Measurements from ENCODE around the gene CELA2B.
"Not testable (repeated sequence)": the region's sequence is repeated elsewhere in the genome, so short reads cannot be mapped to it uniquely, and the experiment has no call there.

CELA2B gene

DNA sequence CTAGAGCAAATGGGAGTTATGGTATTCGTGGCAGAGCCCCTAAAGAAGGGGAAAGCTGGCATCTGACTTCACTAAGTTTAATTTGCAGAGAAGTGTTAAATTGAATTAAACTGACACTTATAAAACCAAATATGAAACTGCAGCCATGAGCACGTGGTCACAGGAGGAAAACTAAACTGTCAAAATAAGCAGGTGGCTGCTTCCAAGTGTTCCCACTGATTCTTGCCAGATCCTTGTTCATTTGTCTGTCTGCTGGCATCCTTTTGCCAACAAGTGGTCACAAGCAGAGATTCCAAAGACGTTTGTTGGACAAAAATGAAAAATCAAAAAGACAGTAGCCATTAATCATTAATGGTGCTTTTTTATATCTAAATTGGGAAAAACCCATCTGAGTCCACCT is 6.5 kb upstream of the CELA2B start:
- DNase-seq: no peak

DNA sequence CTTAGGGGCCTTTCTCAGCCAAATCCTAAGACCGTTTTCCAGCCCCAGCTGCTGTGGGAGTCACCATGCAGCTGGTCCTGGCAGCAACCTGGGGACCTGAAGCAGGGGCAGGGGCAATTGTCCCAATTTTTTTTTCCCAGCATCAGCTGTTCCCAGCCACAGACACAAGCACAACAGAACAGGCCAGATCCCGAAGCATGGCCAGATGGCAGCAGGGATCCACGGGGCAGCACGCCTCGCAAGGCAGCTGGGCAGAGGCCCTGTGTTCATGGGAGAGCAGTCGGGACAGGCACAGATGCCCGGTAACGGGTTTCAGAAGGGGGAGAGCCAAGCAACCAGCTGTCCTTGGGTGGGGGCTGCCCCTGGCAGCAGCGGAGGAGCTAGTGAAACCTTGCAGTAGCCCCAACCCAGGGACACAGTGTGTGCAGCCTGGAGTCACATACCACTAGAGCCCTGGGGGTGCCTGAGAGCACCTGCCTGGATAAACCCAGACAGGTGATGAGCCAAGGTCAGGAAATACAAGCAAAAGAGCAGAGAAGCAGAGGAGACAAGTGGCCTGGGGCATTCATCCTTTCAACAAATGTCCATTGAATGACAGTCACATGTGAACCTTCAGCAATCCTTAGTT is 6.0 kb upstream of the CELA2B start:
- not testable (repeated sequence) for DNase-seq

DNA sequence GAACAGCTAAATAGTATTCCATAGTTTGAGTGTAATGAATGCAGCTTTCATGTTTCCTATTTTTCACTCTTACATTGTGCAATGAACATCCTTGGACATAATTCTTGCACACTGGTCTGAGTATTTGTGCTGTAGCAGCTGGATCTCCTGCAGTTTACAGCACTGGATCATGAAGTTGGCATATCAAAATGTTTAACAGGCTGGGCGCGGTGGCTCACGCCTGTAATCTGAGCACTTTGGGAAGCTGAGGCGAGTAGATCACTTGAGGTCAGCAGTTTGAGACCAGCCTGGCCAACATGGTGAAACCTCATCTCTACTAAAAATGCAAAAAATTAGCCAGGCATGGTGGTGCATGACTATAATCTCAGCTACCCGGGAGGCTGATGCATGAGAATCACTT is 4.8 kb upstream of the CELA2B start:
- DNase-seq: not testable (repeated sequence)

DNA sequence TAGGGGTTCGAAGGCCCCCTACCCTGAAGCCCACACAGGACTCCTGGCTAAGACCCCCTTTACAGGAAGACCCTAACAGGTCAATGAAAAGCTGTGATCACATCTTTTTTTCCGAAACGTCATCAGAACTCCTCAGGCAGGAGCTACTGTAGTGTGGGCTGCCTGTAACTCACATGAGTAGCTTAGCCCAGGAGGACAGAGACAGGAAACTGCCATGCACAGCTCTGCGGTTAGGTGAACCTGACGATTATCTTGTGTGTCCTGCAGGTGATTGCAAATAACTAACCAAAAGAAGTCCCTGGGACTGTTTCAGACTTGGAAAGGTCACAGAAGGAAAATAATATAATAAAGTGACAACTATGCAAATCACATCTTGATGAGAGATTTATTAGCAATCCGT is 4.2 kb upstream of the CELA2B start:
- not testable (repeated sequence) for DNase-seq

GRCh38 chr1:15472587-15472986 is 3.3 kb upstream of the CELA2B start:
- DNase-seq: no peak

- DNase-seq: no peak
These were observed 1.0 kb downstream of the CELA2B start for GRCh38 chr1:15476927-15477326.

- no peak for DNase-seq
These were observed 1.8 kb downstream of the CELA2B start for GRCh38 chr1:15477646-15478212.

- DNase-seq: no peak
These were observed 3.9 kb downstream of the CELA2B start for GRCh38 chr1:15479654-15480347.

- not testable (repeated sequence) for DNase-seq
These were observed 6.6 kb downstream of the CELA2B start for GRCh38 chr1:15482455-15482854.

- not testable (repeated sequence) for DNase-seq
These were observed 7.2 kb downstream of the CELA2B start for GRCh38 chr1:15482983-15483543.

DNA sequence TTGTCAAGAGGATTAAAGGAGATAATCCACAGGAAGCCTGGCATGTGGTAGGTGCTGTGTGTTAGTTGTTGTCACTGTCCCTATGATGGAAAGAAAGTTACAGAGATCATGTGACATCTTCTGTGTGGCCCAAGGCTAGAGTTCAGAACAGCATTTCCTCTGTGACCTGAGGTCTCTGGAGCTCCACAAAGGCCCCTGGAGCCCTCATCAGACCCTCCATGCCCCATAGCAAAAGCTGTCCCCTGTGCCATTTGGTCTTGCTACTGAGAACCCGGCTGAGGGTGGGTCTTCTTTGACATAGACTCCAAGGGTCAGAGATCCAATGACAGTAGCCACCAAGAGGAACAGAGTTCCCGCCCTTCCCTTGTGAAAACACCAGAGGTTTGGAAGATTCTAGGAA is 8.1 kb downstream of the CELA2B start:
- no peak for DNase-seq

- DNase-seq: not testable (repeated sequence)
These were observed 8.5 kb downstream of the CELA2B start for GRCh38 chr1:15484443-15484842.

GRCh38 chr1:15485636-15486035 is 9.7 kb downstream of the CELA2B start:
- DNase-seq: no peak

DNA sequence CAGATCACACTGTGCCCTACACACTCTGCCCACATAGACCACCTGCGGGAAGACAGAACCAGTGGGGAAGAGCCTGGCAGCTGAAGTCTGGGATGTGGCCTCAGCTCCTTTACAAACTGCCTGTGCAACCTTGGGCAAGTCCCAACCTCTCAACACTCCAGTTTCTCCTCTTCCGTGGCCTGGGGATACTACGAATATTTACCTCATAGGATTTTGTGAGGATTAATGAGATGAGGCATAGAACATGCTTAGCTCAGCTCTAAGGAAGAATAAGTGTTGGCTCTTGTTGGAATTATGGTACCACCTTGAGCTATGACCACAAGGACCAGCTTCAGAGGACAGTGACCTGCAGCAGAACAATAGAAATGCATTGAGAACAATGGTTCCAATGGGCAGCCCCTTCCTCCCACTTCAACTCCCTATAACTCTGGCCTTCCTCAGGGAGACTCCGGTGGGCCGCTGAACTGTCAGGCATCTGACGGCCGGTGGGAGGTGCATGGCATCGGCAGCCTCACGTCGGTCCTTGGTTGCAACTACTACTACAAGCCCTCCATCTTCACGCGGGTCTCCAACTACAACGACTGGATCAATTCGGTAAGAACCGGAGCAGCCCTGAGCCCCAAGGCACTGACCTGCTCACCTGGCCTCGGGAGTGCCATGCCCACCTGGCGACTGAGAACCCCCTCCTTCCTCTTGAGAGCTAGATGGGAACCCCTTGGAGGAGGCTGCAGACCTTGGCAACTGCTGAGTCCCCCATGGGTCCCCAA is 11.1 kb downstream of the CELA2B start:
- not testable (repeated sequence) for DNase-seq

DNA sequence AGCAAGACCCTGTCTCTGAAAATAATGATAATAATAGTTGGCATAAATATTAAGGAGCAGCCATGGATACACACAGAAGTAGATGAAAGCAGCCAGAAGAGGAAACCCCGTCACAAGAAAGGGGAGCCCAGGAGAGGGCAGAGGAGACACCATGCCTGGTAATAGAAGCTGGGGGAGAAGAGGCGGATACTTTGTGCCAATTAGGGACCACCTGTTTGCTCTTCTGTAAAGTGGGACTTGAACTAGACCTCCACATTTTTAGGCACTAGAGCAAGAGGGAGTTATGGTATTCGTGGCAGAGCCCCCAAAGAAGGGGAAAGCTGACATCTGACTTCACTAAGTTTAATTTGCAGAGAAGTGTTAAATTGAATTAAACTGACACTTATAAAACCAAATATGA is 12.5 kb downstream of the CELA2B start:
- DNase-seq: no peak

GRCh38 chr1:15489052-15489736 is 13.3 kb downstream of the CELA2B start:
- DNase-seq: no peak

DNA sequence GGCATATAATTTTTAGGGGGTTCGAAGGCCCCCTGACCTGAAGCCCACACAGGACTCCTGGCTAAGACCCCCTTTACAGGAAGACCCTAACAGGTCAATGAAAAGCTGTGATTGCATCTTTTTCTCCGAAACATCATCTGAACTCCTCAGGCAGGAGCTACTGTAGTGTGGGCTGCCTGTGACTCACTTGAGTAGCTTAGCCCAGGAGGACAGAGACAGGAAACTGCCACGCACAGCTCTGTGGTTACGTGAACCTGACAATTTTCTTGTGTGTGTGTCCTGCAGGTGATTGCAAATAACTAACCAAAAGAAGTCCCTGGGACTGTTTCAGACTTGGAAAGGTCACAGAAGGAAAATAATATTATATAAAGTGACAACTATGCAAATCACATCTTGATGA is 15.1 kb downstream of the CELA2B start:
- DNase-seq: not testable (repeated sequence)

DNA sequence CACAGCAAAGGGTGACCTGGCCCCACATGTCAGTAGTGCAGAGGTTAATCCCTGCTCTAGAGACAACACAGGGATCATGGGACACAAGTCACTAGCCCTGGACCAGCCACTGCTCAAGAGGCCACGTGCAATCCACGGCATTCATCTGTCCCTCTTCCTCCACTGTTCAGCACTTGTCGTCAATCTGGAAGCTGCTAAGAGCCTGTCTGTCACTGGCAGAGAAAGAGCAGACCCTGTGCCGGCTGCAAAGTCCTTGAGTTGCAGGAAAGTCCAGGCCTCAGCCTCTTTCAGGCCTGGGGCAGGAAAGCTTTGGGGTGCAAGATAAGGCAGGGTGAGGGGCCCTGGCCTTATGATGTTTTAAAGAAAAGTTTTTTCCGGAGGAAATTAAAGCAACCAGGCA is 16.7 kb downstream of the CELA2B start:
- no peak for DNase-seq

- DNase-seq: no peak
These were observed 18.0 kb downstream of the CELA2B start for GRCh38 chr1:15493869-15494390.

- no peak for DNase-seq
These were observed 24.6 kb downstream of the CELA2B start for GRCh38 chr1:15500184-15501178.
